ENCODE measurements around the gene HS6ST2.

DNA sequence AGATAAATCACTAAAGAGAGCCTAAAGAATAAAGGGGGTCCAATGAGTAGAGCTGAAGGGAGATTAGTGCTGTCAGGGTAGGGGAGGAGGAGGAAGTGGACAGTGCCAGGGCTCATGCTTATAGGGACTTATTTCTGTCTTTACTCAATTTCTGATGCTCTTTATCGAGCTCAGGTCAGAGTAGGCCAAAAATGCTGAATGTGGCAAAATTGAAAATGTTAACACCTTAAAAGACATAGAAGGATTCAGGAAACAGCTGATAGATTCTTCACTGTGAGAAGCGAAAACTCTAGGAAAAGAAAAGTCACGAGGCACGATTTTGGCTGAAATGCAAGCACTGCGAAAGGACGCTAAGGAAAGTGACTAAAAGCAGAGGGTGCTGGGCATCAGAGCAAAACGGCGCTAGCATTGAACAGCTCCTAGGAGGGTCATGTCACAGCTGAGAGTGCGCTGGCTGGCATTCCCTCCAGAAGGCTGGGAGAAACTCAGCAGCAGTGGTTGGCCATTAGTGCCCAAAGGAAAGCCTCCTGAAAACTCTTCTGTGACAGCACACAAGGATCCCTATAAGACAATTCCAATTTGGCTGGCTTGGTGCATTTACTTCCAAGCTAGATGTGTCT is 150.9 kb downstream of the HS6ST2 start:
- TF ChIP-seq, protein P1, sequence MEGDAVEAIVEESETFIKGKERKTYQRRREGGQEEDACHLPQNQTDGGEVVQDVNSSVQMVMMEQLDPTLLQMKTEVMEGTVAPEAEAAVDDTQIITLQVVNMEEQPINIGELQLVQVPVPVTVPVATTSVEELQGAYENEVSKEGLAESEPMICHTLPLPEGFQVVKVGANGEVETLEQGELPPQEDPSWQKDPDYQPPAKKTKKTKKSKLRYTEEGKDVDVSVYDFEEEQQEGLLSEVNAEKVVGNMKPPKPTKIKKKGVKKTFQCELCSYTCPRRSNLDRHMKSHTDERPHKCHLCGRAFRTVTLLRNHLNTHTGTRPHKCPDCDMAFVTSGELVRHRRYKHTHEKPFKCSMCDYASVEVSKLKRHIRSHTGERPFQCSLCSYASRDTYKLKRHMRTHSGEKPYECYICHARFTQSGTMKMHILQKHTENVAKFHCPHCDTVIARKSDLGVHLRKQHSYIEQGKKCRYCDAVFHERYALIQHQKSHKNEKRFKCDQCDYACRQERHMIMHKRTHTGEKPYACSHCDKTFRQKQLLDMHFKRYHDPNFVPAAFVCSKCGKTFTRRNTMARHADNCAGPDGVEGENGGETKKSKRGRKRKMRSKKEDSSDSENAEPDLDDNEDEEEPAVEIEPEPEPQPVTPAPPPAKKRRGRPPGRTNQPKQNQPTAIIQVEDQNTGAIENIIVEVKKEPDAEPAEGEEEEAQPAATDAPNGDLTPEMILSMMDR (IDR thresholded peaks at IDR 0.05): no peak
- no peak for TF ChIP-seq POLR2A (IDR thresholded peaks at IDR 0.05)
- no peak for TF ChIP-seq POLR2AphosphoS5 (IDR thresholded peaks at IDR 0.05)
